HG03457 (cell line): ENCODE results near the gene SLC9A2.
A peak's percentile ranks its signal among the peaks of the same experiment; 100 is the strongest.

ENCODE experiments used
- ATAC-seq: cut with Tn5 transposase; IDR thresholded peaks from one replicate; pipeline ENCODE4 v1.9.1; 2021; ENCODE audit warnings: moderate number of reproducible peaks; ENCODE audit not compliant: unreplicated experiment

The SLC9A2 gene

GRCh38 chr2:102724016-102724490 is 104.7 kb downstream of the SLC9A2 start:
- ATAC-seq: no peak

GRCh38 chr2:102724553-102724952 is 105.2 kb downstream of the SLC9A2 start:
- ATAC-seq: no peak

GRCh38 chr2:102726128-102727087 is 107.1 kb downstream of the SLC9A2 start:
- no peak for ATAC-seq

GRCh38 chr2:102735416-102736109 is 116.2 kb downstream of the SLC9A2 start:
- ATAC-seq: no peak

- ATAC-seq: peak; percentile 5
Measured at GRCh38 chr2:102736110-102736409, 116.7 kb downstream of the SLC9A2 start.

DNA sequence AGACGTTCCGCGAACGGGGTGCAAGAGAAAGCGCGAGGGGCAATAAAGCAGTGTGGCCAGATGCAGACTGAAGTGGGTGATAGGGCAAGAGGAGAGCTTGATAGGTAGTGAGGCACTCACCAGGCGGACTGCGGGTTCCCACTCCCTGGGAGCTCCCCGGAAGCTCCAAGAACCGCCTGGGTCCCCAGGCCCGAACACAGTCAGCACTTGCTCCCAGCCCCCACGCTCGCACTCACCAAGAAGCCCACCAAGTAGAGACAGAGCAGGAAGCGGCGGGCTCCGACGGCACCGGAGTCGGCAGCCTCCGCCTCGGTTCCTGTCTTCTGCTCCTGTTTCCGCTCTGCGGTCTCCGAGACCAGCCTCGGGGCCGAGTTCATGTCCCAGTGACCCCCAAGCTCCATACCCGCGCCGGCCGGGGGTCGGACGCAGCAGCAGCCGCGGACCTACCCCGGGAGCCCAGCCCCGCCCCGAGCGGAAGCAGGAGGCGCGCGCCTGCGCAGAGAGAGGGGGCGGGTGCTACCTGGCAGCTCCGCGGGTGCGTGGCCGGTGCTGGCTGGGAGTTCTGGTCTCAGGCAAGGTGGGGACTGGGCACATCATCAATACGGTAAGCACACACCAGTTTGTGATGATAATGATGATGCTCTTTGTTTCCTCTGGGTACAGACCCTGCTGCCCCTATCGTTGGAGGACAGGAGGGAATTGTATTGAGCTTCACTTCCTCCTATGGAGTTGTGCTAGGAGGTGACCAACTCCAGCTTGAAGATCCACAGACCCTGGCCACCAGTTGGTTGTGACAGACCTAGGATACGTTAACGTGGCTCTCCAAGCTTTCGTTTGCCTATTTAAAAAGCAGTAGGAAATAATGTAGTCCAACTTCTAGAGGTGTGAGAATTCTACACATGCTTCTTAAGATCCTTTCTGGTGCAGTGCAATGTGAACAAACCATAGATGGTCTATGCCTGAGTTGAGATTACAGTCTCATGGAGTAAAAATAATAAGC is 117.4 kb downstream of the SLC9A2 start:
- ATAC-seq: peak; percentile 93

GRCh38 chr2:102737431-102737830 is 118.1 kb downstream of the SLC9A2 start:
- peak; percentile 36 for ATAC-seq

- ATAC-seq: no peak
Measured at GRCh38 chr2:102743259-102743658, 123.9 kb downstream of the SLC9A2 start.

DNA sequence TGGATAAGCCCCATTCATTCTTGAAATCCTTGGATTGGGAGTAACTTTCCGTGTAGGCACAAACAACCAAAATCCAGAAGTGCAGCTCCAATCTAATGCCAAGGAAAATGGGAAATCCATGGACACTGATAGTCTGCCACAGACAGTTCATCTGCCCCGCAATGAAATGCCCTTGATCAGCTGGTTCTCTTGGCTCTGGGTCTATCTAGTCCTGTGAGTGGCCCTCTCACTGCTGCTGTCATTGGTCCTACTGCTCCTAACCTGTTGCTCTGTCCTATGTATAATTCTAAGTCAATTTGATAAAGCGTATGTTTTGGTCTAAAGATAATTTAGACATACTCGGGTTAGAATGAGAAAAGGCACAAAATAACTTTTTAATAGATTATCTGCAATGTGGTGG is 128.8 kb downstream of the SLC9A2 start:
- no peak for ATAC-seq

- ATAC-seq: no peak
Measured at GRCh38 chr2:102749938-102750337, 130.6 kb downstream of the SLC9A2 start.

GRCh38 chr2:102753563-102754159 is 134.3 kb downstream of the SLC9A2 start:
- no peak for ATAC-seq

DNA sequence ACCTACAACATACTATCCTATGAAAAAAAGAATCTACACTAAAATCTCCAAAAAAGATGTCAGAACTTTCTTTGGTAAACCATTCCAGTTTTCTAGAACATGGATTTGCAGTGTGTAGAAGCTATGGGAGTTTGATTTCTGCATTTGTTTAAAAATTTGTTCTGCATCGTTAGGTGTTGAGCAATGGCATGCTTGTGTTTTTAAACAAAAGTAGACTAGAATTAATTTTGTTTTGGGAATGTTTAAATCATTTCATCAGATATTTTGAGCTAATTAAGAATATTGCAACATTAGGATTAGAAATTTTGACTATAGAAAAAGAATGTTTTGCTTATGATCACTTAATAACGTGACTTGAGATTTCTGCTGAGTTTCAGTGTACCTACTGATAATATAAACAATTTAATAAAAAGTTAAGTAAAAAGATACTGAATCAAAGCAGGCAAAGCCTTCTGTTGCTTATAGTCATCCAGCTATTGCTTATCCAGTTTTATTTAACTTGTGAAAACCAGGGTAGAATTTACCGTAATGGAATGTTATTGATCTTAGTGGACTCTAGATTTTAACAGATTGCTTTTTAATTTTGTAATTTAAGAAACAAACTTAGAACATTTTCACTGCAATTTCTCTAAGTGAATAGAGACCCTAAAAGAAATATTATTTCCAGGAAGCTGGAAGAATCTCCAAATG is 135.2 kb downstream of the SLC9A2 start:
- ATAC-seq: no peak

GRCh38 chr2:102755284-102755683 is 135.9 kb downstream of the SLC9A2 start:
- ATAC-seq: no peak

DNA sequence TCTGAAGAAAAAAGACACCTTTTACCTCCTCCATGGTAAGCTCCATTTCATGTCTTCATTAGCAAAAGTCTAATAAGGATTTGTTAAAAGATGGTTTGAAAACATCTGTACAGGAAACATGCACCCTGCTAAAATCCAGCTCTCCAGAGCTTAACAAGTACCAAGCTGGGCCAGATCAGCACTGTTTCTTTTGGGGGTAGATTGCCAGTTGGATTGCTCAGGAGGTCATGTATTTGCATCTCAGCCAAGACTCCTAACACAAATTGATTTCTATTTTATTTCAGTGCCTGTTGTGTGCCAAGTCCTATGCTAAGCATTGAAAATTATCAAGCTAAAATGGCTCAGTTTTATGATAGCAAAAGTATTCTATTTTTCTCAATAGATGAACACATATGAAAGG is 139.1 kb downstream of the SLC9A2 start:
- no peak for ATAC-seq
